Right ventricle myocardium inferior (tissue), 1 donor: Measurements from ENCODE around the gene LRCH1. TPM values are rescaled to one million over a fixed set of nuclear protein-coding genes. Genes with fewer than 3 reads are reported as not detected.

Experiments used
- ATAC-seq: fragments of 200-7000 bp; cut with Tn5 transposase; one replicate; pipeline ENCODE4 v1.9.1; 2020; ENCODE audit warnings: mild to moderate bottlenecking, moderate library complexity
- DNase-seq: peaks from one replicate; pipeline ENCODE4 v3.0.0; 2021; ENCODE audit errors: missing footprints
- intact Hi-C: fragments of 100-400 bp; cut with DNase I; formaldehyde crosslinking; loops from one replicate; pipeline ENCODE4 v1.11.0; 2022
- total RNA-seq: library from RNA; stranded (reverse); fragmentation: NEBNext Ultra II Directional; extraction: Animal tissue kit (Norgen Biotek cat#: 25700); gene quantifications from one replicate; pipeline ENCODE4 v1.2.1, GENCODE V29; 2021
- donor health status: DM: no; HTN: yes; CAD: no; lungs with severe emphysema.

LRCH1 gene
- total RNA-seq, 1 donor from 2014 or later, result 11.9 TPM

GRCh38 chr13:46782691-46783090, 229.7 kb downstream of the LRCH1 start:
- ATAC-seq (no peak), DNase-seq (no peak)
- intact Hi-C loops, result no loop called here

GRCh38 chr13:46783504-46783903, 230.5 kb downstream of the LRCH1 start:
- intact Hi-C loops, result no loop called here
- no peak for ATAC-seq

GRCh38 chr13:46795321-46795720, 242.4 kb downstream of the LRCH1 start:
- no peak for ATAC-seq
- DNase-seq, result no peak
- intact Hi-C loops, result loop anchor here (5.0 kb wide), 1 partner anchor 243 kb away; the partner anchor contains the start of gene LRCH1

More at GRCh38 chr13:46783504-46783903, 230.5 kb downstream of the LRCH1 start:
- DNase-seq, result no peak

GRCh38 chr13:46796129-46796514, 243.2 kb downstream of the LRCH1 start:
- no peak for ATAC-seq
- DNase-seq, result no peak
- intact Hi-C loops, result loop anchor here (5.0 kb wide), 1 partner anchor 244 kb away; the partner anchor contains the start of gene LRCH1

- intact Hi-C loops, result loop anchor here (5.0 kb wide), 1 partner anchor 244 kb away; the partner anchor contains the start of gene LRCH1
- peak; percentile 100 for ATAC-seq
- DNase-seq, result peak; percentile 97
Observed at GRCh38 chr13:46796515-46797474, 243.8 kb downstream of the LRCH1 start, which contains the start of gene ESD. Gene ESD, minus strand, starts transcription at chr13:46797161. Its CDS starts 5,748 bp downstream, at chr13:46791413.

GRCh38 chr13:46797501-46798237, 244.7 kb downstream of the LRCH1 start:
- ATAC-seq, result peak; percentile 1
- DNase-seq, result no peak
- intact Hi-C loops, result loop anchor here (5.0 kb wide), 1 partner anchor 245 kb away; the partner anchor contains the start of gene LRCH1

GRCh38 chr13:46799139-46799538, 246.2 kb downstream of the LRCH1 start:
- no peak for ATAC-seq
- intact Hi-C loops, result loop anchor here (5.0 kb wide), 1 partner anchor 247 kb away; the partner anchor contains the start of gene LRCH1
- no peak for DNase-seq

GRCh38 chr13:46801858-46802257, 248.9 kb downstream of the LRCH1 start:
- ATAC-seq (no peak), DNase-seq (no peak)
- intact Hi-C loops, result no loop called here

Other genes starting within 250 kb of the LRCH1 start
- gene RUBCNL, start 165.9 kb upstream of the LRCH1 start, total RNA-seq, result 0.51 TPM
- 106 TPM for gene ESD, start 244.0 kb downstream of the LRCH1 start, total RNA-seq